Measurements from ENCODE around the gene VPS18.

Gene VPS18

GRCh38 chr15:40938536-40938870 lies 44.3 kb downstream of the VPS18 start:
- DNase-seq, result no peak

GRCh38 chr15:40940296-40940801 lies 46.1 kb downstream of the VPS18 start:
- DNase-seq, result peak; percentile 15

DNA sequence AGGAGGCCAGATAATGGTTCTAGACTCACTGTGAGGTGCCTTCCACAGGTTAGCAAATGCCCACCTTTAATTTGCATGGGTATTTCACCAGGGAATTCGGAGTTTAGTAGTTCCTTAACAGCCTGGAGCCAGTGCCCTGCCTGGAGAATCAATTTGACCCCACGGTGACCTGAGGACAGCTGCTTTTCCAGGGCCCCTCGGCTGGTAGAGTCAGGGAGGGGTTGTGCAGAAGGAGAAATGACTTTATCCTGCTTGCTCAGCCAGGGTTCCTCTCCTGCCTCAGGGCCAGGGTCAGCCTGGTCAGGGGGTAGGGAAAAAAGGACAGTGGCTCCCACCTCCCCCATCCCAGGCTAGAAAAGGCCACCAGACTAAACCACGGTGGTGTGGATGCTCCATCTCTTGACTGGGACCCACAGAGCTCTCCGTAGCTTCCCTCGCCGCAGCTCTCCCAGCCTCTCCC lies 46.8 kb downstream of the VPS18 start:
- DNase-seq, result no peak

- peak; percentile 66 for DNase-seq
Observed at GRCh38 chr15:40941528-40942336, 47.5 kb downstream of the VPS18 start.

GRCh38 chr15:40942337-40942854 lies 48.1 kb downstream of the VPS18 start:
- DNase-seq, result no peak

- DNase-seq, result no peak
Observed at GRCh38 chr15:40942878-40943277, 48.6 kb downstream of the VPS18 start.

DNA sequence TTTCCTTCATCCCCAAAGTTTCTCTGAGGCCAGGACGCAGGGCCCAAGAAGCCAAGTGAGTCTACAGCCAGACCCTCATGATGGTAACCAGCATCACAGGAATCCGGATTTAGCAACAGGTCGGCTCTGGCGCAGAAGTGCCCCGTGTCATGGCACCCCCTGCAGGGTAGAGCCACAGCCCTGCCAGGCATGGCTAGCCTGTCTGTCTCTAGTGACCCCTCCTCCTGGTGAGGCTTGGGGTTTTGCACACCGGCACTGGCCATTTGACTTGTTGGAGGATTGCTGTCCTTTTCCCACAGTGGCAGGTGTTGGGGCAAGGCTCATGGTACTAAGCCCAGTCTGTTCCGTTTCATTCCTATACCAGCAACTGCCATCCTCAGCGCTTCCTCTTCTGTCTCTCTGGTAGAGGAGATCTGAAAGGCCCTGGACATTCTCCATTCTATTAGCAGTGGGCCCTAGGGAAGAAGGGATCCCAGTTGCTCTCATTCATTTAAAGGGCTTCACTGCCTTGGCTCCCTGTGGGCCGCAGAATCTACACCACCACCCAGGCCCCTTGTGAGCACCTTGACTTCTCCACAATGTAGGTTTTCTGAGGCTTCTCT lies 49.6 kb downstream of the VPS18 start:
- no peak for DNase-seq

GRCh38 chr15:40944510-40945296 lies 50.5 kb downstream of the VPS18 start:
- no peak for DNase-seq

DNA sequence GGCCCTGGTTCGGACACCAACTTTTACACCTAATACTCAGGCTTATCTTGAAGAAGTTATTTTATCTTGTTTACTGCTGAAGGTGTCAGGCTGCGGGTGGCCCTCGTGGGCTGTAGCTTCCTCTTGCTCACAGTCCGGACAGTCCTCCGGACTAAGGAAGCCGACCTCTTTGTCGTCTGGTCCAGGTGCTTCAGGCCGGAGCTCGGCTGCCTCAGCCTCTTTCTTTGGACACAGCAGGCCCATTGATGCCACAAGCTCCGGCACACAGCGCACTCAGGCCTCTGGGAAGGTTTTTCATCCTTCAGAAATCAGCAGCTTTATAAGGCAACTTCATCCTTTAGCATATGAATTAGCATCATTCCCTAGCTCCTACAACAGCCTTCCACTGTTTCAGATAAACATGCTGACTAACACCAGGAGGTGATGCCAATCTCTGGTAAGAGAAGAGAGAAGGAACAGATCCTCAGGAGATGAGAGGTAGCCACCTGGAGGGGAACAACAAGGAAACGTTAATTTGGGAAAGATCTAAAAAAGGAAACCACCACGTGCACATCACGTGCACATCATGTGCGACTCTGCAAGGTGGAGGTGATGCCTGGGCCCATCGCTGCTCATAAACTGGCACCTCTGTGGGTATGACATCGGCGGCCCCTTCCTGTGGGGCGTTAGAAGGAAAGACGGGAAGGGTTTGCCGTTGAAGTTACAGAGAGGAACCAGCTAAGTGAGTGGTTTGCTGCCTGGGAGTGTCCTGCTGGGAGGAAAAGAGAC lies 54.6 kb downstream of the VPS18 start:
- no peak for DNase-seq

DNA sequence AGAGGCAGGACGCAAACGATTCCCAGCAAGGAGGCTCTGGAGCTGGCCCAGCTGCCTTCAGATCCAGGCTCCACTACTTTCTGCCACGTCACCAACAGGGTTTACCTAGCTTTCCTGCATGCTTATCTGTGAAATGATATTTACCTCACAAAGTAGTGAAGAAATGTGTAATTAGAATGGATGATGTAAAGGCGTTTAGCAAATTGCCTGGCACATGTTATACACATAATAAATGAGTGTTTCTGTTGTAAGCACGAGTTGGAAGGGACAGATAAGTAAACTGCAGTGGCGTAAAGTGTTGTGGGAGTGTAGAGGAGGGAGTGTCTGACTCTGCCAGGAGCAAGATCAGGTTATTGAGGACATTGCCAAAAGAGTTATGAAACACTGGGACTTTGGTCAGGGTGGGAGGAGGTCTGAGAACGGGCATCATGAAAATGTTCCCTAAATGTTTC lies 55.5 kb downstream of the VPS18 start:
- no peak for DNase-seq

GRCh38 chr15:40951764-40952163 lies 57.5 kb downstream of the VPS18 start:
- DNase-seq, result no peak

DNA sequence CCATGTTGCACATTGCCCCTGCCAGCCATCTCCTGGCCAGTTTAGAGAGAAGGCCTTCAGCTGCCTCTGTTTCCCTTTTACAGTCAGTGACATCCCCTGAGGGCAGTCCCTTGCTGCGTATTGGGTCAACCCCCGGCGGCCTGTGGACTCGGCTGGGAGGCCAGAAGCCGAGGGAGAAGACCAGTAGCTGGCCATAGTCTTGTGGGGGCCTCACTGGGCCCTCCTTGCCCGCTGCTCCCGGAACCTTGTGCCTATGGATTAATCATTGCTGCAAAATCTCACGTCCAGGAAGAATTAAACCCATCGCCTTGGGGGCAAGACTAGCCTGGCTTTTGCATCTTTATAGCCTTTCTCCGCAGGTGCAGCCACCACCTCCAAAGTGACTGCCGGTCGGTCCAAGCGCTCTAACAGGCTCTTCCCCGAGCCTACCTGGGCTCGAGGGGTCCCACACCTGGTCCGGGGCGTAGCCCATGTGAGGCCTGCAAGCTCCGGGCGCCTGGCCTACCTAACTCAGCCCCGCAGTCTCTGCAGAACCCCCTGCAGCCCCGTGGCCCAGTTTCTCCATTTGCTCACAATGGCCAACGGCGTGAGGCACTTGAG lies 58.2 kb downstream of the VPS18 start:
- no peak for DNase-seq

GRCh38 chr15:40952901-40953712 lies 58.9 kb downstream of the VPS18 start, which contains the start of gene CHAC1:
Gene CHAC1 (plus strand): TSS chr15:40953471. CDS start chr15:40953584, 113 bp downstream.
- DNase-seq, result peak; percentile 94

Measured in stimulated activated CD4-positive, alpha-beta T cell treated with anti-CD3 and anti-CD28 coated beads, Interleukin-12 subunit alpha, Interleukin-12 subunit beta, amount 100 ng/mL, for 4 hours (primary cell).